Measurements from ENCODE around the gene CUBN.
"Not testable (repeated sequence)": the region's sequence is repeated elsewhere in the genome, so short reads cannot be mapped to it uniquely, and the experiment has no call there.

The CUBN gene

DNA sequence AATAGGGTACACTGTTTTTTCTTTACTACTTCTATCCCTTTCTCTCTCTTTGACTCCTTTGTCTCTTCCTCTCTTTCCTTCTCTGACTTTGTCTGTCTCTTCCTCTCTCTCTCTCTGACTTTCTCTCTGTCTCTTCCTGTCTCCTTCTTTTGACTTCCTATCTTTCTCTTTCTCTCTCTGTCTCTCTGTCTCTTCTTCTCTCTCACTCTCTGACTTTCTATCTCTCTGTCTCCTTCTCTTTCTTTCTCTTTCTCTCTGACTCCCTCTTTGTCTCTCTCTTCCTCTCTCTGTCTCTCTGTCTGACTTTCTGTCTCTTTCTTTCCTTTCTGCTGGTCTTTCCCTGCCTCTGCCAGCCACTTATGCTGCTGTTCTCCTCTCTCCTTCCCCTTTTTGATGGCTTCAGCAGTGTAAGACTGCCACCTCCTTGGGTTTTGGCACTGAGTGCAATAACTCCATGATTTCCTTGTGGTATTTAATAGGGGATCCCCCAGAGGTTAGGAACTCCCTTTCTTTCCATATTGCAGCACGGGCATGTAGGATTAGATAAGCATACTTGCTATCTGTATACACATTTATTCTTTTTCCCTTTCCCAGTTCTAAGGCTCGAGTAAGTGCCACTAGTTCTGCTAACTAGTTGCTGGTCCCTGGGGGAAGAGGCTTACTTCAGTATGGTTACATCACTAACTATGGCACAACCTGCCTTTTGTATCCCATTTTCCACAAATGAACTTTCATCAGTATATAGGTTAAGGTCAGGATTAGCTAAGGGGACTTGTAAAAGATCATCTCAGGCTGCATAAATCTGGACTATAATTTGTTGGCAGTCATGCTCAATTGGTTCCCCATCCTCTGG, 116.3 kb downstream of the CUBN start:
- not testable (repeated sequence) for DNase-seq (ENCODE audit: low read depth in 3 of 3)

DNA sequence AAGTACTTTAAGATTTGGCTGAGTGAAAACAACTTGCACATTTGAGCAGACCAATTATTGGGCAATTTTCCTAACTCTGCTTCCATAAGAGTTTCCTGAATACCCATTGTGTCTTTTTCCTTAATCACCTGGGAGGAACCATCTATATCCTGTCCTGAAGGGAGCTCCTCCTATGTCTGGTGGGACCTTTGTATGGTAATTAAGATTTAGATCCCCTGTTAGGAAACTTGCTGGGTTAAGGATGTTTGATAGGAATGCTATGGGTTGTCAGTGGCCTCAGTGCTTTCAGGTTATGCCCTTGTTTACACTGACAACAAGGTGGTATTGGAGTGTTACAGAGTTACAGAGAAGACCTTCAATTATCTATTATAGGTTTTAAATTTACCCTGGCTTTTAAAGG, 116.9 kb downstream of the CUBN start:
- DNase-seq (ENCODE audit: low read depth in 3 of 3): not testable (repeated sequence)

DNA sequence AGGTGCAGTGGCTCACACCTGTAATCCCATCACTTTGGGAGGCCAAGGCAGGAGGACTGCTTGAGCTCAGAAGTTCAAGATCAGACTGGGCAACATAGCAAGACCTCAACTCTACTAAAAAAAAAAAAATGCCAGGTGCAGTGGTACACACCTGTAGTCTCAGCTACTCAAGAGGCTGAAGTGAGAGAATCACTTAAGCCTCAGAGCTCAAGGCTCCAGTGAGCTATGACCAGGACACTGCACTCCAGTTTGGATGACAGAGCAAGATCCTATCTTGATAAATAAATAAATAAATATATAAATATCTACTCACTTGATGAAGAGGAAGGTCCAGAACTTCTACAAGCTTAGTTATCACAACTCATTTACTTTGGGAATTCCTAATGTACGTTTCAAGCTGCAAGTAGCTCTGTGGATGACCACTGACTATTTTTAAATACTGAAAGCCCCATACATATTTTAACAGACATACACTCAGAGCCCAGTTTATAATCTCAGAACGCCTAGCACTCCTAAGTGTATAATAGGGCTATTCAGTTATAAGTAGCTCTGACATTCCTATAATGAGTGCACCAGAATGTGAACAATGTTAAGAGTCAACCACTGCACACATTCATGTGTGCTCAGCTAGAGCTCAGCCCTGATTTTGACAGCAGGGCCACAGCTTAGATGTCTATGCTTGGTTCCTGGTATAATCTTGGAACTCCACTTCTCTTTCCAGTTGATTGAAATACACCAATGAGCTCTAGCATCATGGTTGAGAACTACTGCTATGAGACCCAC, 119.1 kb downstream of the CUBN start:
- DNase-seq (ENCODE audit: low read depth in 3 of 3): no peak

DNA sequence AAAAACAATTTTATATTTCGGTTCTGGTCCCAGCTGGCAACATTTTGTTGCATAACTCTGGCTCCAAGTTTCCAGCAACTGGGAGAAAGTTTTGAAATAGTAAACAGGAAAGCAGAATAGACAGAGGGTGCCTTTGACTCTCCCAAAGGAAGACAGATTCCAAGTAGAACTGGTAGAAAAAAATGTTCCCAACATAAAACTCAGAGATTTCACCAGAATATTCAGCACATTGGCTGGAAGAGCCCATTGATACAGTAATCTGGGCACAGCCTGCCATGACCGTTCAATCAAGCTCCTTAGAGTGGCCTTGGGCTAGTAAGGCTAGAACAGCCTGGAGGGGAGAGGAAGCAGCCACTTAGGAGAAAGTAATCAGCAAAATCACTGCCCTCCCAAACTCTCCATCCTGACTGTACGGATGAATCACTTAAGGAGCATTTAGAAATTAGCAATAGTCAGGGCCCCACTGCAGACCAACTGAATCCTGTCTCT, 120.4 kb downstream of the CUBN start:
- no peak for DNase-seq (ENCODE audit: low read depth in 3 of 3)

DNA sequence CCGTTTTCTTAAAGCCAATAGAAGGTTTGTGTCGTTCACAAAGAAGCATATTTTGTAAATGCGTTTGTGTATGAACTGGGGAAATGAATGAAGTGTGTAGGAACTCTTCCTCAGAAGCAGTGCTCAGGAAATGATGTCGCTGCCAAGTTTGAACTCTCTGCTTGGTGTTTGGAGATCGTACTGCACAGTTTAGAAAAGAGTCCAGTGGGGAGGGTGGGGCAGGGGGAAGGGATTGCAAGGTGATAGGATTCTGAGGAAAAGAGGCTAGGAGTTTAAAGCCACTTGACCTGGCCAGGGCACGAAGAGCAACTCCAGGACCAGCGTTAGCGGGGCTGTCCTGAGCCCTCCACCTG, 122.2 kb downstream of the CUBN start:
- no peak for DNase-seq (ENCODE audit: low read depth in 3 of 3)

DNA sequence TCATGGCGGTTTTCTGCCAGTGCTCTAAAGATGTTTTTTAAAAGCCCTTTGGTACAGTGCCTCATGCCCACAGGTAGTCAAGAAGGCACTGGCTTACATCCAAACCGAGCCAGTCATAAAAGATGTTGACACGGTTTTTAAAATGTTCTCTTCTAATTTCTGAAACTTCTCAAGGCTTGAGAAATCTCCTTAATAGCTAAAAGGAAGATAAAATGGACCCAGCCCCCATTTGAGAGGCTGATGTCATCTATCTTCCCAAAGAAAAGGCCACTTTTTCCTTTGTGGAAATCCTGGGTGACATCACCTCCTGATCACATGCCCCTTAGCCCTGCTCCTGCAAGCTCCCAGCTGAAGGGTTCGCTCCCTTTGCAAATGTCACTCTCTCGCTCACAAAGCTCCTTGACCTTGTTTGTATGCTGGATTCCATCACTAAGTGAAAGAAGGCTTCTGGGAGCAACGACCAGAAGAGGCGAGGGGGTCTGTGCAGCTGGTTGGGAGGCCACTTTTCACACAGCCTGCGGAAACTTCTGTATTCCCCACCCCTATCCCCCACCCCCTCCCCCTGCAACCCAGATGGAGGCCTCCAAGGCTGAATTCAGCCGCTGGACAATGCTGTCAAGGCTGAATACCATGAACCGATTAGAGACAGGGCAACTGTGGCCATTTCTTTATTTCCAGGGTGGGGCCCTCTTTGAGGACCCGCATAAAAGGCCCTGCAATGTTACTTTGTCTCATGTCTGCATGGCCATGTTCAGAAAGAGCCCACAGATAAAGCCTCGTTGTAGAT, 122.8 kb downstream of the CUBN start:
- no peak for DNase-seq (ENCODE audit: low read depth in 3 of 3)

DNA sequence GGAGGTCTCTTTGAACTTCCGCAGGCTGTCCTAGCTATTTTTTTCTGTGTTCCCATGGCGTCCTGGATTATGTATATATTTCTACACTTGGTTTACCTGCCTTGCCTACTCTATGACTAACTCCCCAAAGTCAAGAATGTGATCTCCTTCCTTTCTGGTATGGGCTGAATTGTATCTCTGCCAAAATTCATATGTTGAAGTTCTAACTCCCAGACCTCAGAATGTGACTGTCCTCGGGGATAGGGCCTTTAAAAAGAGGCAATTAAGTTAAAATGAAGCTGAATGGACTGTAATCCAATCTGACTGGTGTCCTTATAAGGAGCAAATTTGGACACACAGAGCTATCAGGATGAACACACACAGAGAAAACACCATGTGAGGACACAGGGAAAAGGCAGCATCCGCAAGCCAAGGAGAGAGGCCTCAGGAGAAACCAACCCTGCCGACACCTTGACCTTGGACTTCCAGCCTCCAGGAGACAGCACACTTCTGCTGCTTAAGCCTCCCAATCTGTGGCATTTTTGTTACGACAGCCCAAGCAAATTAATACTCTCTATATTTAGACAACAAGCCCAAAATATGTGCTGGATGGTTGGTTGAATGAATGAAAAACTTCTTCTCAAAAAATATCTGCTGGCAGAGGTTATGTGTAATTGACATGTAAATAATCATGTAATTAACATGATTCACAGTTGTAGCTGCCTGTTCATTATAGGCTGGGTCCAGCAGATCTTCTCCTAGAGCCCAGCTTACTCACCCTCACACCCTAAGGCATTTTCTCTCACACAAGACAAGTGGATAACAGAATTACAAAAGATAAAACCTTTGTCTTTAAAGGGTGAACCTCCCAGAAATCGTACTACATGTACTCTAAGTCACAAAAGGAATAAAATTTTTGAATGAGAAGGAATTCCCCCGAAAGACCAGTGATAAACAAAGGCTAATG, 123.7 kb downstream of the CUBN start:
- no peak for DNase-seq (ENCODE audit: low read depth in 3 of 3)

DNA sequence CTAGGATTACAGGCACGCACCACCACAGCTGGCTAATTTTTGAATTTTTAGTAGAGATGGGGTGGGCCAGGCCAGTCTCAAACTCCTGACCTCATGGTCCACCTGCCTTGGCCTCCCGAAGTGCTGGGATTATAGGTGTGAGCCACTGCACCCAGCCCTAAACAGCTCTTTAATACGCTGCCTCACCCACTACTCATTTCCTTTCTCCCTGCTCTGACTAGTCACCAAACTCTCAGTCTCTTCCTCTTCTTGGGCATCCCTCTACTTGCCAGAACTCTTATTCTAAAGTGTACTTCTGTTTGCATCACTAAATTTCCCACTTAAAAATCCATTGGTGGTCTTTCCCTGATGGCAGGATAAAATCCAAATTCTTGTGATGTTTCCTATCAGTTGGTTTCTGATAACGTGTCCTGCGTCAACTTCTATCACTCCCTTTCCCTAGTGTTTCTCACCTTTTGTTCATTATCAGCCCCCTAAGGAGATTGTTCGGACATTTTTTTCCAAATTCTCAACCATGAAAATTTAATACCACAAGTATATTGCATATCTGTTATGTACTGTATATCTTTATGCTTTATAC, 124.7 kb downstream of the CUBN start:
- DNase-seq (ENCODE audit: low read depth in 3 of 3): no peak

DNA sequence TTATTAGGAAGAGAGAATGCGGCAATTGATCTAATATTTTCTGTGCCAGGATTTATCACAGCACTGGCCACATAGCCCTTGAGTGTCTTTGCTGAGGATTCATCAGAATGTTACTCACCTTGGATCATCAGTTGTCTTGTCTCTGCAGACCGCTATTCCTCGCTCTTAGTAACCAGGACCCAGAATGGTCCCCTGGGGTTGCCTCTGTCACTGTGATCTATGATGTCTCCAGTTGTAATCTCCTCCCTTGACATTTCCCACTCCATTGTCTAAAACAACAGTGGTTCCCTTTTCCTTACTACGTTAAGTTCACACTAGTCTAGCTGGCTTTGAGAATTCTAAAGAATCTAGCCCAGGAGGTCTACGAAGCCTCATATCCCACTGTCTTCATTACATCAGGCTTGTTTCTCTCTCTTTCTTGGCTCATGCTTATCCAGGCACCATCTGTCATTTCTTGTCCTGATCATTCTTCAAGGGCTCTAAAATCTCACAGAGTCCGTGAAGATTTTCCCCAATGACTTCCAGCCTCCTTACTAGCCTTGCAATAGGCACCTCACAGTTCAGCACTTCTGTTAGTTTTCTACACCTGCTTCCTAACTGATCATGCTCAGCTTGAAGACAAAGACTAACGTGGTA, 125.8 kb downstream of the CUBN start:
- no peak for DNase-seq (ENCODE audit: low read depth in 3 of 3)

DNA sequence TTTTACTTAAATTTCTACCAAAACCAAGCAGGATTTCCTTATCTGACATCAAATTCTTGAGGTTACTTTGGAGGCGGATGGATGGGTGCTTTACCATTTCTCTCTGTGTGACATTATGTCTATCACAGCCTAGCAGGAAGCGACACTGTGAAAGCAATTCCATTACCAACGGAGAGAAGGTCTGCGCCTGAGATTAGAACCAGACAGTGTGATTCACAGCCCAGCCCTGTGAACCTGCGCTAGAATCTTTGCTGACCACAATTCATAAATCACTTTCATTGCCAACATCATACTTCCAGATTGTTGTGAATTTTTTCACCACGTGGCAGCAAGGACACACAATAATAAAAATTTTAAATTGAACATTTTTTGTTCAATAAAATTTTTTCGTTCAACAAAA, 126.5 kb downstream of the CUBN start:
- DNase-seq (ENCODE audit: low read depth in 3 of 3): peak in 1 of 3 donors; percentile 57

DNA sequence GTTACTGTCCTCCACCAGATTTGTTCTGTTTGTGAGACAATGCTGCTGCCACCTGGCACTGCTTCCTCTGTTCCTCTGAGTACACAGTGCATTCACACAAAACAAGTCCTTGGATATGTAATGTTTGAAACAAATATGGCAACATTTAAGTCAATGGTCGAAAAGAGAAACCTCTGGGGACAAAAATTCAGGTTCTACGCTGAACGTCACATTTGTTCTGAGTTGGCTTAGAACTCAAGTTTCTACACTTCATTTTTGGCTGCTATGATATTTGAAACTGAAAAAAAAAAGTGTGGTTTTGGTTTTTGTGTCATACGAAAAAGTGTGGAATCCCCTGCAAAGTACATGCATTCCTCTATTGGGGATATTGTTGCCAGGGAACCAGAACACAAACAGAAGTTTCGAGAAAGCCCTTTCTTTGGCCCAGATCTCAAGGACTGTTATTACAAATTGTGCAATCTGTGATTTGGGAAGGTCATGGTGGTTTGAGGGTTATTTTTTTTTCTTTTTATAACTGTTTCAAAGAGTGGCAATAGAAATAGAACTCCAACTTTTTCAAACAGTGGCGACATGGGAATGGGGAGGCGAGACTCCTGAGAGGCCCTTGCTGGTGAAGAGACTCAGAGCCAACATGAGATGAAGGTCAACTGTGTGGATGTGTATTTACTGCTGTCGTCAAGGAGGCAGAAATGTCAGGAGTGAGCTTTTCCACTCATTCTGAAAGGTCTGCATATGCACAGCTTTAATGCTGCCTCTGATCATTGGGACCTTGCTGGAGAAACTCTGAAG, 127.5 kb downstream of the CUBN start:
- DNase-seq (ENCODE audit: low read depth in 3 of 3): no peak

DNA sequence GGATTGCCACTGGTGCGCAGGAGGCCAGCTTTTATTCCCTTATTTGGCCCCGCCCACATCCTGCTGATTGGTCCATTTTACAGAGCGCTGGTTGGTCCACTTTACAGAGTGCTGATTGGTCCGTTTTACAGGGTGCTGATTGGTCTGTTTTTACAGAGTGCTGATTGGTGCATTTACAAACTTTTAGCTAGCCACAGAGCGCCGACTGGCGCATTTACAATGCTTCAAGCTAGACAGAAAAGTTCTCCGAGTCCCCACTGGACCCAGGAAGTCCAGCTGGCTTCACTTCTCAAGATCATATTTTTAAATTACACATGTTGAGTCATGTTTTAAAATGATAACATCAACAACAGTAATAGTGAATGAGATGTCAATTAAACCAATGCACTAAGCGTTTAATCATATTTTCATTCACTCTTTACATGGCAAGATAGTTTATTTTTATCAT, 128.3 kb downstream of the CUBN start:
- no peak for DNase-seq (ENCODE audit: low read depth in 3 of 3)

DNA sequence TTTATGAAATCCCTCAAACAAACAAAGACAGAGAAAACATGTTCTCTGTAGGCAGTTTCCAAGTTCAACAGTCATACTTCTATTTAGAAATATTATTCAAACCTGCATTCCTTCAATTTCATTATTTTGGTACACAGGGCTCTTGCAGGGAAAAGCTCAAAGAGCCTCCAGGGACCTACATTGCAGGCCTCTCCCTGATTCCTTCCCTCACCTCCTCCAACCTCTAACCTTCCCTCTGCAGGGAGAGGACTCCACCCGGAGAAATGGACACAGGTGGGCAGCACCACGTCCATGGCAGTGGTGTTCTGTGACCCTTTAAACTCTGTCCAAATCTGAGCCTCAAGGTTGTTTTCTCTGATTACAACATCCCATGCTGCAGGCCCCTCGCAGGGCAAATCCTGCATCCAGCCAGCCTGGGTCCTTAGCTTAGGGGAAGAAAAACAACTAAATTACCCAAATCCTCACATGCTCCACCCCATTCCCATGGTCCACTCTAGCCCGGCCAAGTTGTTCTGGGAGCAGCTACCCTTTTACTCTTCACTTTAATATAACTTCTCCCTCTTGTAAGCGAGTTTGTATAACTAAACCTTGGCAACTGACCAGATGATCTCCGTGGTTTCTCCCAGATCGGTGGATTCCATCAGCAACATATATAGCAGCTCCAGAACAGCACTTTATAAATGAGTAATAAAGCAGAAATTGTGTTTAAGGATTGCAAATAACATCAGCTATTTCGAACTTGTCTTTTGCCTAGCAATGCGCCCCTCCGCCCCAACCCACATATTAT, 129.8 kb downstream of the CUBN start:
- no peak for DNase-seq (ENCODE audit: low read depth in 3 of 3)

DNA sequence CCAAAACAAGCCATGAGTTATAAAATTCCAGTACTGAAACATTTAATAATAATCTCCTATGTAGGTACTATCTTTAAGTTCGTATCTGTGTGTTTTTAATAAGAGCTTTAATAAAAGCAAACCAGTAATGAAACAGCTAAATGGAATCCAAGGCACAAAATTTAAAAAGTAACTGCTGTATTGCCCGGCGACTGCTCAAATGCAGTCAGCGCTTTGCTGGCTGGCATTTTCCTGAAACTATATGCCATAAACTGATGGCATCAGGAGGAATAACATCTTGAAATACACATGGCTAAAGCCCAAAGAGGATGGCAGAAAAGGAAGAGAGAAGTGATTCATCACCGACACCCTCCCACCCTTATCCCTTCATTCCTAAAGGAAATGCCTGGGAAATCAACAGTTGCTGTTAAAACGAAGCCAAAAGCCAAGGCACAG, 133.1 kb downstream of the CUBN start:
- no peak for DNase-seq (ENCODE audit: low read depth in 3 of 3)

DNA sequence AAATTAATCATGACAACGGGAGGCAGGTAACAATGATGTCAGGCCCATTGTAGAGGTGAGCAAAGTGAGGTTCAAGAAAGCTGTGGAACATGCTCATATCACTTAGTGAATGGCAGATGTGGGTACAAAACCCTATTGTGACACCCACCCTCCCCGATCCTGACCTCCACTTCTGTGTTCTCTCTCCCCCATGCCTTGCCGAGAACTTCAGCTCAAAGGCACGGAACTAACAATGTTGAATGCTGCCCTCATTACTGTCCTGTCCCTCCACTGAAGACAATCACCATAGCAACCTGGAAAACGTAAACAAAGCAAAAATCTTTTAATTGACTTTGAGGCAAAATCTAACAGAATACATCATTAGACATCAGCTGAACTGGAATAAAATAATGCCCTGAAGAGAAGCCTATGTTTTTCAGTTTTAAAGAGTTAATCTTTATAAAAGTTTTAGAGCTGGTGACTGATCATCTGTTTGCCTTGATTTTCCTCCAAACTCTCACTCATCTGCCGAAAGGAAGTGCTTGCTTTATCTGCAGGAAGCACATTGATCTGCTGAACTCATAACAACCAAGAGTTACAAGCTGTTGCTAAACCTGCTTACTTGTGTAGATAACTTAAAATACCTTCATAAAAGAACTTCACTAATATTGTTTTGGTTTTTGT, 133.6 kb downstream of the CUBN start:
- no peak for DNase-seq (ENCODE audit: low read depth in 3 of 3)

DNA sequence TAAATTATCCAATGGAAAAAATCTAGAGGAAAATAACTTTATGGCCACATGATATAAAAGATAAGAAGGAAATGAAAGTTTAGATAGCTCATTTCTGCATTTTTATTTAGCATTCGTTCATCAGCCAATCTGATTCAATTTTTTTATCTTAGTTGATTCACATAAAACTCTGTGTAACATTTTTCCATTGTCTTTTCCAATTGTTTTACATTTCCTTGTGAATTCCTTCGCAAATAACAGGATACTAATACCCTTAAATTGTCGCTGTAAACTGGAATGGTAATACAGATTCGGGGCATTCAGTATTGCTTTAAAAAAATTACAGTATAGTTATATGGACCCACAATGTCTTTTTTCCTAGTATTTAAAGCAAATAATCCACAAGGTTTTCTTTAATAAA, 136.4 kb downstream of the CUBN start:
- no peak for DNase-seq (ENCODE audit: low read depth in 3 of 3)

DNA sequence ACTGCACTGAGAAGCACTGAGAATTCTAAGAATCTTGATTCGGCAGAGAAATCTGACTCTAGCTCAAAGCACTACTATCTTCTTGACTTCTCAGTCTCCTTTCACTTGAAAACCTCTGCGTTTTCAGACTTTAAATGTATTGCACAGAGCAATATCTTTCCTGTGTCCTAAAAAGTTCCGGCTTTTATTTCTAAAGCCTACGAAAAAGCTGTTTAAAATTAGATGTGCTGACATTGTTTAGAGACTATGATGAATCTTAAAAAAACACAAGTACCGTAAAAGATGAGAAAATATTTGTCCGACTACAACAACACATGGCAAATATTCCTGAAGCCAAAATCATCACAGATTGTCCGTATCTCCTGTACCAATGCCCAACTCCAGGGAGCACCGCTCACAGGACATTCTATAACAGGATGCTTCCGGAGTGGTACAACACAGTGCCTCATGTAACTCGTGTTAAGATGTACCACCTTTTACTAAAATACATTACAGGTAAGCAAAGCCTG, 136.9 kb downstream of the CUBN start:
- DNase-seq (ENCODE audit: low read depth in 3 of 3): no peak

DNA sequence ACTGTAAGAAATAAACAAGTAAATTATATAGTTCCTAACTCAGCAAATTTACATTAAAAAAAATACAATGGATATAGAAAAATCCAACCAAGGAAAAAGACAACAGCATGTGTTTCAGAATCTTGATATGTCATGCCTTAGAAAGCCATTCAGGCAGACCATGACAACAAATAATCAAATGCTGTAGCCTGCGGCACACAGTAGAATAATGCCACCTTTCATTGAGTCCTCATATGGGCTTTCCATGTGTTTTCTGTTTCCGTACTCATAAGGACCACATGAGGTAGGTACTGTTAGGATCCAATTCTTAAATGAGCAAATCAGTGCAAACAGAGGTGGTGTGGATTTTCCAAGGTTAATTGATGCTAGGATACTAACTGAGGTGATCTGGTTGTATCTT, 138.6 kb downstream of the CUBN start:
- DNase-seq (ENCODE audit: low read depth in 3 of 3): no peak

Data from stimulated activated CD4-positive, alpha-beta T cell treated with anti-CD3 and anti-CD28 coated beads, TNF-alpha, amount 100 ng/mL, for 48 hours (primary cell).